Lower lobe of right lung (tissue), 2 donors: ENCODE data around the gene TENT5C. TPM values are rescaled to one million over a fixed set of nuclear protein-coding genes. Genes with fewer than 3 reads are reported as not detected.

Experiments
- ATAC-seq, 2 donors: fragments of 200-7000 bp; cut with Tn5 transposase; one replicate each; pipeline ENCODE4 v1.9.1; 2020 to 2022; ENCODE audit warnings: mild to moderate bottlenecking in 2 of 2, moderate library complexity in 2 of 2
- DNase-seq: peaks from one replicate; pipeline ENCODE4 v3.0.0-alpha.2; 2020
- H3K27ac ChIP-seq: fragments of 200-600 bp; one replicate; pipeline ENCODE4 v1.8.0; 2022
- H3K27me3 ChIP-seq: fragments of 200-600 bp; one replicate; pipeline ENCODE4 v1.8.0; 2022; ENCODE audit warnings: low read depth
- H3K36me3 ChIP-seq: fragments of 200-600 bp; one replicate; pipeline ENCODE4 v1.8.0; 2022; ENCODE audit warnings: mild to moderate bottlenecking
- H3K4me1 ChIP-seq: fragments of 200-600 bp; one replicate; pipeline ENCODE4 v1.8.0; 2022
- H3K4me3 ChIP-seq: fragments of 200-600 bp; one replicate; pipeline ENCODE4 v1.8.0; 2022; ENCODE audit warnings: mild to moderate bottlenecking
- H3K9me3 ChIP-seq: fragments of 200-600 bp; one replicate; pipeline ENCODE4 v1.8.0; 2022
- intact Hi-C: fragments of 100-400 bp; cut with DNase I; formaldehyde crosslinking; loops from one replicate; pipeline ENCODE4 v1.11.0; 2022
- total RNA-seq: library from RNA; stranded (reverse); fragmentation: NEBNext Ultra II Directional; extraction: Animal tissue kit (Norgen Biotek cat#: 25700); gene quantifications from one replicate; pipeline ENCODE4 v1.2.1, GENCODE V29; 2021
- TF ChIP-seq, protein P1 (sequence below): fragments of 200-600 bp; IDR thresholded peaks from one replicate; pipeline ENCODE4 v1.8.0; 2022; ENCODE audit warnings: antibody characterized with exemption, mild to moderate bottlenecking
- donor health status: DM: no; HTN: yes; CAD: no; lungs with severe emphysema.

TENT5C gene
- total RNA-seq, 1 donor from 2014 or later, result 23.2 TPM

- Histone ChIP-seq H3K27ac (peak overlapping the region; percentile 70), H3K36me3 (no peaks in the 10 kb centered on the region), H3K9me3 (no peaks in the 10 kb centered on the region), H3K4me3 (no peak overlapping the region), H3K27me3 (no peaks in the 10 kb centered on the region), H3K4me1 (peaks cover 37% of the 10 kb centered on the region)
- intact Hi-C loops, result no loop called here
- peak; percentile 61 to 65 for ATAC-seq
- TF ChIP-seq, protein P1, sequence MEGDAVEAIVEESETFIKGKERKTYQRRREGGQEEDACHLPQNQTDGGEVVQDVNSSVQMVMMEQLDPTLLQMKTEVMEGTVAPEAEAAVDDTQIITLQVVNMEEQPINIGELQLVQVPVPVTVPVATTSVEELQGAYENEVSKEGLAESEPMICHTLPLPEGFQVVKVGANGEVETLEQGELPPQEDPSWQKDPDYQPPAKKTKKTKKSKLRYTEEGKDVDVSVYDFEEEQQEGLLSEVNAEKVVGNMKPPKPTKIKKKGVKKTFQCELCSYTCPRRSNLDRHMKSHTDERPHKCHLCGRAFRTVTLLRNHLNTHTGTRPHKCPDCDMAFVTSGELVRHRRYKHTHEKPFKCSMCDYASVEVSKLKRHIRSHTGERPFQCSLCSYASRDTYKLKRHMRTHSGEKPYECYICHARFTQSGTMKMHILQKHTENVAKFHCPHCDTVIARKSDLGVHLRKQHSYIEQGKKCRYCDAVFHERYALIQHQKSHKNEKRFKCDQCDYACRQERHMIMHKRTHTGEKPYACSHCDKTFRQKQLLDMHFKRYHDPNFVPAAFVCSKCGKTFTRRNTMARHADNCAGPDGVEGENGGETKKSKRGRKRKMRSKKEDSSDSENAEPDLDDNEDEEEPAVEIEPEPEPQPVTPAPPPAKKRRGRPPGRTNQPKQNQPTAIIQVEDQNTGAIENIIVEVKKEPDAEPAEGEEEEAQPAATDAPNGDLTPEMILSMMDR, result no peak
- DNase-seq, result peak; percentile 55
These were observed 24.0 kb downstream of the TENT5C start for GRCh38 chr1:117629625-117630422.

GRCh38 chr1:117630423-117630998, 24.7 kb downstream of the TENT5C start:
- Histone ChIP-seq H3K36me3 (no peaks in the 10 kb centered on the region), H3K9me3 (no peaks in the 10 kb centered on the region), H3K27me3 (no peaks in the 10 kb centered on the region), H3K4me3 (no peak overlapping the region), H3K4me1 (peaks cover 37% of the 10 kb centered on the region), H3K27ac (peak overlapping the region; percentile 70)
- peak; percentile 20 to 53 for ATAC-seq
- intact Hi-C loops, result no loop called here
- TF ChIP-seq, protein P1, result no peak
- peak; percentile 73 for DNase-seq

DNA sequence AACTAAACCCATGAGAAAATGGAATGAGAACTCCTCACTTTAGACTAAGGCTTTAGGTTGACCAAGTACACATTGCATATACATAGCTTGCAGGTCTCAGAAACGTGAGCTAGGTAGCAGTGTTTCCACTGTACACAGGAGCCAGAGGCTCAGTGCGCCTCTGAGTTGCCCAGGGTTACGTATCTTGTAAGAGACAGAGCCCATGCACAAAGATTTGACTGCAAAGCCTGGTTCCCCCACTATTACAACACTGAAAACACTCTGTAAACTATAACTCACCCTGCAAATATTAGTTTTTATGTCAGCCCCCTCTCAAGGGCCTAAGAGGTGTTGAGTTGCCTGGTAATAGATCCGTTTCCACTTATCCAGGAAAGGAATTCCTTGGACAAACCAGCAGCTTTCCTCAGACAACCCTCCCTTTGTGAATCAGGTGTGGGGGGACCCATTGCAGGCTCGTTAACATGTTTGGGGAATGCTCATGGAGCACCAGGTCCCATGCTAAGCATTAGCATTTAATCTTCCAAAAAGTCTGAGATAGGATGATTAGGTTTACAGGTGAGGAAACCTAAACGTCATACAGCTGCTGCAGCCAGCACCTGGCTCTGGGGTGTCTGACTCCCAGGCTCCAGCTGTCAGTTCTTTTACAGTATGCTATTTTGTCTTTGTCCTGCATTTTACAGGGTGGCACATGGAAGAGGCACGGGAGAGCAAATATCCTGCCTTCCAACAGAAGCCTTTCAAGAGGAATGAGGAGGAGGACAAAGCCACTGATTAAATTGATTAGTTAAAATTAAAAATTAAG, 25.7 kb downstream of the TENT5C start:
- TF ChIP-seq, protein P1, result no peak
- Histone ChIP-seq H3K27me3 (no peaks in the 10 kb centered on the region), H3K36me3 (no peaks in the 10 kb centered on the region), H3K27ac (peak overlapping the region; percentile 70), H3K4me3 (no peak overlapping the region), H3K4me1 (peaks cover 37% of the 10 kb centered on the region), H3K9me3 (no peaks in the 10 kb centered on the region)
- intact Hi-C loops, result no loop called here
- ATAC-seq, result peak; percentile 72 to 77
- DNase-seq, result peak; percentile 65

DNA sequence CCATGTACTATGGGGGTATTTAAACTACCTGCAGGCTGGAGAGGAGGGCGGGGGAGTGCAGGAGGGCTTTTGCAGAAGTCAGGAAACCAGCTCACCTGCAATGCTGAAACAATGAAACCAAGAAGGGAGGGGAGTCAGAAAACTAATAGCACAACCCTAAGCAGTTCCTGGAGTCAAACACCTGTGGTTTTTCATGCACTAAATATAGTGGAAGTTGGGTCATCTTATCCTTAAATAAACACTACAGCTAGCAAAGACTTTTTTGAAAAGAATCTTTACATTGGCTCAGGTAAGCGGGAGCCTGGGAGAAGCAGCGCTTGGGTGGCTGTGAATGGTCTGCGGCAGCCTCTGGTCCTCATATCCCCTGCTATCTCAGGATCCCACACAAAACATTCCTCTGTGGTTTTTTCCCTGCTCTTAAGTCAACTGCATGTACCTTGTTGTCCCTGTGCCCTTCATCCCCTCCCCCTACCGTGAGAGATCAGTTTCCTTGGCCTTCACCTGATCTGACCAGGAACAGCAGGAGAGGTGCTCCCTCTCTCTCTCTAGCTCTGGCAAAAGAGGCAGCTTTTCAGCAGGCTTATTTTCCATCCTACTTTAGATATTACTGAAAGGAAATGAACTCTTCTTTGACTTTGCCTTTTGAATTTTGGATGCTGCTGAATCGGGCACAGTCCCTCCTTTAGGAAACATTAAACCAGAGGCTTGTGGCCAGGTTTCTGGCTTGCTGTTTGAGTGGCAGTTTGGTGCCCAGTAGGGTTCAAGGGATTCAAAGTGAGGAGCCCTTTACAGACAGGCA, 26.6 kb downstream of the TENT5C start:
- no peaks in the 10 kb centered on the region for H3K36me3 ChIP-seq
- H3K4me3 ChIP-seq, result no peak overlapping the region
- no peaks in the 10 kb centered on the region for H3K9me3 ChIP-seq
- ATAC-seq (peak; percentile 51 to 60), DNase-seq (peak; percentile 60)
- intact Hi-C loops, result no loop called here
- no peaks in the 10 kb centered on the region for H3K27me3 ChIP-seq
- peak overlapping the region; percentile 70 for H3K27ac ChIP-seq
- TF ChIP-seq, protein P1, result no peak
- H3K4me1 ChIP-seq, result peaks cover 37% of the 10 kb centered on the region

GRCh38 chr1:117633068-117633345, 27.2 kb downstream of the TENT5C start:
- H3K4me3 ChIP-seq, result no peak overlapping the region
- H3K27me3 ChIP-seq, result no peaks in the 10 kb centered on the region
- intact Hi-C loops, result no loop called here
- DNase-seq (no peak), ATAC-seq (no peak)
- H3K27ac ChIP-seq, result peak overlapping the region; percentile 7
- no peaks in the 10 kb centered on the region for H3K9me3 ChIP-seq
- TF ChIP-seq, protein P1, result no peak
- H3K4me1 ChIP-seq, result peaks cover 37% of the 10 kb centered on the region
- no peaks in the 10 kb centered on the region for H3K36me3 ChIP-seq
